GM18499 (cell line): ENCODE data around the gene NOP56.

ENCODE experiments used
- ATAC-seq: cut with Tn5 transposase; IDR thresholded peaks from one replicate; pipeline ENCODE4 v1.9.1; 2021; ENCODE audit warnings: moderate number of reproducible peaks; ENCODE audit not compliant: insufficient read depth, unreplicated experiment

Gene NOP56

GRCh38 chr20:2637246-2637645, 15.2 kb upstream of the NOP56 start:
- no peak for ATAC-seq

- no peak for ATAC-seq
These were observed 12.2 kb upstream of the NOP56 start for GRCh38 chr20:2640260-2640659.

- ATAC-seq = no peak
These were observed 11.5 kb upstream of the NOP56 start for GRCh38 chr20:2640899-2641298.

- ATAC-seq = no peak
These were observed 8.7 kb upstream of the NOP56 start for GRCh38 chr20:2643708-2644107.

GRCh38 chr20:2652724-2653555, 508 bp downstream of the NOP56 start:
- no peak for ATAC-seq

GRCh38 chr20:2653556-2654383, 1.3 kb downstream of the NOP56 start:
- ATAC-seq = no peak

GRCh38 chr20:2654384-2654822, 2.0 kb downstream of the NOP56 start:
- ATAC-seq = no peak

- ATAC-seq = no peak
These were observed 2.4 kb downstream of the NOP56 start for GRCh38 chr20:2654831-2655230.

GRCh38 chr20:2655331-2656116, 3.1 kb downstream of the NOP56 start:
- no peak for ATAC-seq

GRCh38 chr20:2656471-2657117, 4.2 kb downstream of the NOP56 start:
- no peak for ATAC-seq

GRCh38 chr20:2657241-2657640, 4.8 kb downstream of the NOP56 start:
- no peak for ATAC-seq

- no peak for ATAC-seq
These were observed 5.2 kb downstream of the NOP56 start for GRCh38 chr20:2657674-2658073.

- ATAC-seq = no peak
These were observed 6.3 kb downstream of the NOP56 start for GRCh38 chr20:2658414-2659354.

GRCh38 chr20:2659547-2659946, 7.1 kb downstream of the NOP56 start:
- no peak for ATAC-seq

- no peak for ATAC-seq
These were observed 11.0 kb downstream of the NOP56 start for GRCh38 chr20:2663364-2663886.

- ATAC-seq = peak; percentile 67
These were observed 11.7 kb downstream of the NOP56 start, which contains the start of gene IDH3B for GRCh38 chr20:2663887-2664719. TSS of gene IDH3B (minus strand) at chr20:2664216. CDS start at chr20:2664188, 28 bp downstream.

- no peak for ATAC-seq
These were observed 19.5 kb downstream of the NOP56 start for GRCh38 chr20:2671977-2672376.

- ATAC-seq = no peak
These were observed 20.0 kb downstream of the NOP56 start for GRCh38 chr20:2672446-2672845.
